Neuronal stem cell (in vitro differentiated cells): ENCODE data around the gene ADGRA3. TPM values are rescaled to one million over a fixed set of nuclear protein-coding genes. Genes with fewer than 3 reads are reported as not detected.

Source experiments
- DNase-seq: peaks from one replicate; pipeline ENCODE4 v3.0.0-alpha.2; 2013; ENCODE audit warnings: low spot score
- H2AFZ ChIP-seq: one replicate; pipeline ENCODE4 v1.6.1; 2013; ENCODE audit warnings: mild to moderate bottlenecking, low read length, inconsistent platforms
- H2AK5ac ChIP-seq: 2 replicates; pipeline ENCODE4 v1.6.1; 2013; ENCODE audit warnings: low read depth, mild to moderate bottlenecking, inconsistent platforms, low read length, moderate library complexity, mixed read lengths
- H2BK120ac ChIP-seq: 2 replicates; pipeline ENCODE4 v1.6.1; 2013; ENCODE audit warnings: low read depth, mild to moderate bottlenecking, inconsistent platforms, low read length, moderate library complexity, mixed read lengths
- H2BK12ac ChIP-seq: one replicate; pipeline ENCODE4 v1.6.1; 2013; ENCODE audit warnings: low read length, inconsistent platforms
- H2BK15ac ChIP-seq: 2 replicates; pipeline ENCODE4 v1.6.1; 2013; ENCODE audit warnings: mild to moderate bottlenecking, low read length, inconsistent platforms, mixed read lengths
- H2BK5ac ChIP-seq: one replicate; pipeline ENCODE4 v1.6.1; 2013; ENCODE audit warnings: inconsistent platforms, mild to moderate bottlenecking, low read length, moderate library complexity
- H3K14ac ChIP-seq: one replicate; pipeline ENCODE4 v1.6.1; 2013; ENCODE audit warnings: low read length, inconsistent platforms
- H3K18ac ChIP-seq: 2 replicates; pipeline ENCODE4 v1.6.1; 2013; ENCODE audit warnings: low read length, inconsistent platforms
- H3K23ac ChIP-seq: 2 replicates; pipeline ENCODE4 v1.6.1; 2013; ENCODE audit warnings: low read depth, mild to moderate bottlenecking, mixed read lengths, low read length, inconsistent platforms; ENCODE audit not compliant: poor library complexity
- H3K27ac ChIP-seq: replicated peaks from 3 replicates; pipeline ENCODE4 v1.5.1; 2013; ENCODE audit warnings: low read length, inconsistent platforms
- H3K27me3 ChIP-seq, 3 experiments: 2 replicates each; pipeline ENCODE4 v1.6.1; 2013; ENCODE audit warnings: low read length in 3 of 3, mild to moderate bottlenecking in 2 of 3, inconsistent platforms in 1 of 3, low read depth in 1 of 3, mixed read lengths in 1 of 3, moderate library complexity in 1 of 3; ENCODE audit not compliant: control insufficient read depth in 3 of 3, insufficient read depth in 3 of 3
- H3K36me3 ChIP-seq, 2 donors: replicated peaks in 1 of 2; 2 replicates each; pipeline ENCODE4 v1.6.1; 2013; ENCODE audit warnings: low read length in 2 of 2; ENCODE audit not compliant: control insufficient read depth in 2 of 2, insufficient read depth in 2 of 2
- H3K4ac ChIP-seq: 2 replicates; pipeline ENCODE4 v1.6.1; 2013; ENCODE audit warnings: inconsistent platforms, mild to moderate bottlenecking, low read length, moderate library complexity
- H3K4me1 ChIP-seq, 2 donors: 1 replicate in 1 of 2; 2 replicates in 1 of 2; pipeline ENCODE4 v1.6.1; 2013; ENCODE audit warnings: low read length in 2 of 2, low read depth in 1 of 2; ENCODE audit not compliant: control insufficient read depth in 2 of 2, insufficient read depth in 1 of 2
- H3K4me2 ChIP-seq: one replicate; pipeline ENCODE4 v1.6.1; 2013; ENCODE audit warnings: mild to moderate bottlenecking, low read length, inconsistent platforms; ENCODE audit not compliant: insufficient read depth, poor library complexity, severe bottlenecking
- H3K4me3 ChIP-seq, 2 donors: 2 replicates each; pipeline ENCODE4 v1.5.1; 2013; ENCODE audit warnings: low read length in 2 of 2, mild to moderate bottlenecking in 2 of 2, inconsistent platforms in 1 of 2, moderate library complexity in 1 of 2
- H3K79me1 ChIP-seq: one replicate; pipeline ENCODE4 v1.6.1; 2013; ENCODE audit warnings: low read depth, mild to moderate bottlenecking, inconsistent platforms, low read length, moderate library complexity
- H3K9ac ChIP-seq: one replicate; pipeline ENCODE4 v1.6.1; 2013; ENCODE audit warnings: mild to moderate bottlenecking, low read depth, low read length, inconsistent platforms; ENCODE audit not compliant: poor library complexity
- H3K9me3 ChIP-seq, 2 donors: replicated peaks in 1 of 2; 2 replicates each; pipeline versions ENCODE3 to v1.6.1; 2013; ENCODE audit warnings: low read length in 2 of 2, mild to moderate bottlenecking in 2 of 2, inconsistent platforms in 1 of 2, low read depth in 1 of 2, mixed read lengths in 1 of 2, moderate library complexity in 1 of 2; ENCODE audit not compliant: control insufficient read depth in 2 of 2, insufficient read depth in 1 of 2
- H4K8ac ChIP-seq: one replicate; pipeline ENCODE4 v1.6.1; 2013; ENCODE audit warnings: low read depth, mild to moderate bottlenecking, inconsistent platforms, low read length, moderate library complexity
- H4K91ac ChIP-seq: one replicate; pipeline ENCODE4 v1.6.1; 2013; ENCODE audit warnings: low read length, low read depth, mild to moderate bottlenecking, inconsistent platforms; ENCODE audit not compliant: poor library complexity
- WGBS, 2 donors: extraction: QIAGEN DNeasy Blood & Tissue Kit; methylation state at CpG; one replicate each; pipeline ENCODE4 v1.1.7; 2013; ENCODE audit warnings: missing lambda C conversion rate in 2 of 2, mixed read lengths in 1 of 2; ENCODE audit not compliant: insufficient read length in 2 of 2, insufficient replicate concordance in 1 of 2; ENCODE audit errors: extremely low coverage in 2 of 2; 5-methylcytosine and 5-hydroxymethylcytosine counted together
- polyA plus RNA-seq, 2 experiments: library from polyadenylated mRNA; stranded (reverse); fragments of 200-250 nt; gene quantifications; one replicate each; pipeline ENCODE4 v1.2.3, GENCODE V29; 2013

The ADGRA3 gene, protein sequence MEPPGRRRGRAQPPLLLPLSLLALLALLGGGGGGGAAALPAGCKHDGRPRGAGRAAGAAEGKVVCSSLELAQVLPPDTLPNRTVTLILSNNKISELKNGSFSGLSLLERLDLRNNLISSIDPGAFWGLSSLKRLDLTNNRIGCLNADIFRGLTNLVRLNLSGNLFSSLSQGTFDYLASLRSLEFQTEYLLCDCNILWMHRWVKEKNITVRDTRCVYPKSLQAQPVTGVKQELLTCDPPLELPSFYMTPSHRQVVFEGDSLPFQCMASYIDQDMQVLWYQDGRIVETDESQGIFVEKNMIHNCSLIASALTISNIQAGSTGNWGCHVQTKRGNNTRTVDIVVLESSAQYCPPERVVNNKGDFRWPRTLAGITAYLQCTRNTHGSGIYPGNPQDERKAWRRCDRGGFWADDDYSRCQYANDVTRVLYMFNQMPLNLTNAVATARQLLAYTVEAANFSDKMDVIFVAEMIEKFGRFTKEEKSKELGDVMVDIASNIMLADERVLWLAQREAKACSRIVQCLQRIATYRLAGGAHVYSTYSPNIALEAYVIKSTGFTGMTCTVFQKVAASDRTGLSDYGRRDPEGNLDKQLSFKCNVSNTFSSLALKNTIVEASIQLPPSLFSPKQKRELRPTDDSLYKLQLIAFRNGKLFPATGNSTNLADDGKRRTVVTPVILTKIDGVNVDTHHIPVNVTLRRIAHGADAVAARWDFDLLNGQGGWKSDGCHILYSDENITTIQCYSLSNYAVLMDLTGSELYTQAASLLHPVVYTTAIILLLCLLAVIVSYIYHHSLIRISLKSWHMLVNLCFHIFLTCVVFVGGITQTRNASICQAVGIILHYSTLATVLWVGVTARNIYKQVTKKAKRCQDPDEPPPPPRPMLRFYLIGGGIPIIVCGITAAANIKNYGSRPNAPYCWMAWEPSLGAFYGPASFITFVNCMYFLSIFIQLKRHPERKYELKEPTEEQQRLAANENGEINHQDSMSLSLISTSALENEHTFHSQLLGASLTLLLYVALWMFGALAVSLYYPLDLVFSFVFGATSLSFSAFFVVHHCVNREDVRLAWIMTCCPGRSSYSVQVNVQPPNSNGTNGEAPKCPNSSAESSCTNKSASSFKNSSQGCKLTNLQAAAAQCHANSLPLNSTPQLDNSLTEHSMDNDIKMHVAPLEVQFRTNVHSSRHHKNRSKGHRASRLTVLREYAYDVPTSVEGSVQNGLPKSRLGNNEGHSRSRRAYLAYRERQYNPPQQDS (N-terminal part only)
- 44.4 TPM for polyA plus RNA-seq (2013, experiment 1 of 2)
- 45.4 TPM for polyA plus RNA-seq (2013, experiment 2 of 2)

DNA sequence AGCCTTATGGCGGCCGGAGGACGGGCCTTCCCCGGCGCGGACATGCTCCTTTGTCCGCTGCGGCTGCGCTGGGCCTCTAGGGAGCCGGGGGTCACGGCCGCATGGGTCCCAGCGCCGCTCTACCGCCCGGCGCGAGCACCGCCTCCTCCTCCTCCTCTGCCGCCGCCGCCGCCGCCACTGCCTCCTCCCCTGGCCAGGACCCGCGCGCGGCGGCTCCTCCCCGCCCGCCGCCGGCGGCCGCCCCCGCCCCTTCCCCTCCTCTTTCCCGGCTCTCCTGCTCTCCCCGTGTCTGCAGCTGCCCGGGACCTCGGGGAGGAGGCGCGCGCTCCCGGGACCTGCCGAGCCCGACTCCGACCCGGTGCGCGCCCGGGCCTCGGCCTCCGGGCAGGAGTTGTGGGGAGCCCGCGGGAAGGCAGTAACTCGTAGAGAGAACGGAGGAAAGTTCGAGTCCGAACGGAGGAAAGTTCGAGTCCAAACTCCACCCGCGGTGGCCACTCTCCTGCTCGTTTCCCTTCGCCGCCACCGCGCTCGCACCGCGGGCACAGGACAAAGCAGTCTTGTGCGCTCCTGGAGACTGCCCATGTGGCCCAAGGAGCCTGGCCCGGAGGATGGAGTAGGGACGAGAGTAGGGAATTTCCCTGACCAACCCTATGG, at the start of gene ADGRA3:
TSS of gene ADGRA3 (minus strand) at position 179 of the 654 bp plus-strand sequence. CDS start 282 bp downstream, outside the sequence.
- Histone ChIP-seq H3K79me1 (peaks cover 3% of the 10 kb centered on the region), H3K4me3 (peak within 1 kb of the TSS; percentile 82 to 96), H3K4ac (no peak within 1 kb of the TSS), H3K27me3 (no peaks in the 10 kb centered on the region), H3K18ac (peak within 1 kb of the TSS; percentile 93), H2BK12ac (no peak within 1 kb of the TSS), H3K4me1 (peaks cover 0 to 3% of the 10 kb centered on the region in 2 donors), H2AK5ac (no peak within 1 kb of the TSS), H2BK5ac (peak within 1 kb of the TSS; percentile 91), H4K91ac (no peak within 1 kb of the TSS), H3K27ac (peak within 1 kb of the TSS; percentile 86), H2BK15ac (no peak within 1 kb of the TSS), H3K4me2 (peak within 1 kb of the TSS; percentile 59), H3K14ac (no peak within 1 kb of the TSS), H2AFZ (peak within 1 kb of the TSS; percentile 99), H4K8ac (peak within 1 kb of the TSS; percentile 67), H3K9ac (peak within 1 kb of the TSS; percentile 74), H3K23ac (no peak within 1 kb of the TSS), H2BK120ac (peak within 1 kb of the TSS; percentile 93), H3K36me3 (no peaks in the 10 kb centered on the region), H3K9me3 (peaks cover 0 to 10% of the 10 kb centered on the region in 2 donors)
- peak; percentile 80 for DNase-seq
- no CpG with 5 or more reads among the region's 74 CpGs for WGBS, 2 donors

DNA sequence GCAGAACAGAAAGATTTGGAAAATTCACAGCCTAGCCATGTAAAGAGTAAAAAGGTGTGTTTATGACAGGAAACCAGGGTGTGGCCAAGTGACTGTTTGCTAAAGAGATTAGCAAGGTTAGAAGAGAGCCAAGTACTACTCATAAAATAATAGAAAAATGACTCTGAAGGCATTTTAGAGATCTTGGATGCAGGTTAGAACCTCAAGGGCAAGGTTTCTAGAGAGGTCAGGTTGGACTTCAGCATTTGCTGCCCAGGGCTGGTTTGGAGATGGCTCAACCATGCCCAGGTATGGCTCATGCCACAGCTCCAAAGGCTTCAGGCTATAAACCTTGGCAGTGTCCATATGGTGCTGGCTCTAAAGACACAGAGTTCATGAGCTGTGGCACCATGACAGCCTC, 40.6 kb upstream of the ADGRA3 start:
- H3K4me3 ChIP-seq = no peak overlapping the region
- no peaks in the 10 kb centered on the region for H3K27me3 ChIP-seq
- H4K8ac ChIP-seq = no peak overlapping the region
- no peaks in the 10 kb centered on the region for H3K79me1 ChIP-seq
- H2AFZ ChIP-seq = no peak overlapping the region
- H4K91ac ChIP-seq = no peak overlapping the region
- peak overlapping the region; percentile 82 for H3K14ac ChIP-seq
- H2AK5ac ChIP-seq = no peak overlapping the region
- H3K4me1 ChIP-seq = no peaks in the 10 kb centered on the region
- H3K36me3 ChIP-seq = no peaks in the 10 kb centered on the region
- no peak overlapping the region for H2BK120ac ChIP-seq
- no peak overlapping the region for H3K23ac ChIP-seq
- H3K27ac ChIP-seq = no peak overlapping the region
- H2BK12ac ChIP-seq = no peak overlapping the region
- H3K9ac ChIP-seq = no peak overlapping the region
- no peaks in the 10 kb centered on the region for H3K9me3 ChIP-seq
- no peak overlapping the region for H3K4me2 ChIP-seq
- no peak for DNase-seq
- H2BK15ac ChIP-seq = no peak overlapping the region
- H2BK5ac ChIP-seq = no peak overlapping the region
- no peak overlapping the region for H3K18ac ChIP-seq
- no peak overlapping the region for H3K4ac ChIP-seq

DNA sequence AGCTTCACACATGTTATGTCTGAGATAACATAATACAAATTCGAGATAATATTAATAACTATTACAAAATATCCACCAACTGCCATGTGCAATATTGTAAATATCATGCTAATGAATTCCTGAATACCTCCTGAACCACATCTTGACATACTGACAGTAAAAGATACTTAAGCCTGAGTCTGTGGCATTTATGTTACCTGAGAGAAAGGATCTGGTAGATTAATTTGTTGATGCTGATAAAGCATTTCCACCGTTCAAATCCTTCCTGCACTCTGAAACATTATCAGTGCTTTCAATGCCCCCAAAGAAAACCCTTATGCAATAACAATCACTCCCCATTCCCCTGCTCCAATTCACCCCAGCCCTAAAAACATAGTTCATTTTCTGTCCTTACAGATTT, 38.8 kb upstream of the ADGRA3 start:
- no peaks in the 10 kb centered on the region for H3K79me1 ChIP-seq
- H3K9me3 ChIP-seq = no peaks in the 10 kb centered on the region
- H3K4me1 ChIP-seq = no peaks in the 10 kb centered on the region
- no peak overlapping the region for H3K23ac ChIP-seq
- H2BK120ac ChIP-seq = no peak overlapping the region
- H4K8ac ChIP-seq = no peak overlapping the region
- H2BK15ac ChIP-seq = no peak overlapping the region
- H2BK12ac ChIP-seq = no peak overlapping the region
- H3K4me2 ChIP-seq = no peak overlapping the region
- no peak overlapping the region for H2BK5ac ChIP-seq
- H3K14ac ChIP-seq = no peak overlapping the region
- H3K36me3 ChIP-seq = no peaks in the 10 kb centered on the region
- no peak for DNase-seq
- no CpG with 5 or more reads among the region's 2 CpGs for WGBS, 2 donors
- H3K4me3 ChIP-seq = no peak overlapping the region
- H3K9ac ChIP-seq = no peak overlapping the region
- H3K4ac ChIP-seq = no peak overlapping the region
- no peak overlapping the region for H4K91ac ChIP-seq
- H2AK5ac ChIP-seq = no peak overlapping the region
- no peaks in the 10 kb centered on the region for H3K27me3 ChIP-seq
- no peak overlapping the region for H3K18ac ChIP-seq
- no peak overlapping the region for H3K27ac ChIP-seq
- H2AFZ ChIP-seq = no peak overlapping the region
